SK-N-SH (cell line): Measurements from ENCODE around the gene PEBP1. TPM values are rescaled to one million over a fixed set of nuclear protein-coding genes. Genes with fewer than 3 reads are reported as not detected.

Experiments
- CTCF ChIA-PET: fragments of 300-600, 350-600 bp; formaldehyde crosslinking; extraction: SDS; loops from one replicate; lab custom pipeline; 2021; lab: Yijun Ruan, JAX
- POLR2A ChIA-PET: fragments of 350-600 bp; sonication (Branson Sonifier 250); formaldehyde crosslinking; extraction: SDS; loops from one replicate; lab custom pipeline; 2020; ENCODE audit warnings: antibody characterized with exemption, inconsistent platforms; lab: Yijun Ruan, JAX
- DNase-seq: peaks from one replicate; pipeline ENCODE4 v3.0.0; 2012
- H2AFZ ChIP-seq: fragments of 200-600 bp; sonication (generic); 2 replicates; pipeline ENCODE4 v1.8.1; 2016; ENCODE audit warnings: antibody characterized with exemption, mild to moderate bottlenecking, low read depth
- H3F3A ChIP-seq: fragments of 200-600 bp; sonication (generic); replicated peaks from 2 replicates; pipeline ENCODE3; 2016; ENCODE audit warnings: antibody characterized with exemption, mild to moderate bottlenecking; ENCODE audit not compliant: insufficient read depth
- H3K27ac ChIP-seq, 2 experiments: fragments of 200-500 bp in 1 of 2; fragments of 200-600 bp in 1 of 2; sonication (Bioruptor generic) in 1 of 2; sonication (generic), shearing (Covaris generic) in 1 of 2; 2 replicates each; pipeline versions ENCODE4 v1.5.1 to v1.6.1; 2014 to 2016; ENCODE audit warnings: low read depth in 2 of 2, inconsistent platforms in 1 of 2, low read length in 1 of 2, mild to moderate bottlenecking in 1 of 2, mixed read lengths in 1 of 2
- H3K27me3 ChIP-seq: fragments of 200-600 bp; sonication (generic), shearing (Covaris generic); 2 replicates; pipeline ENCODE4 v1.6.1; 2016; ENCODE audit warnings: mixed run types; ENCODE audit not compliant: insufficient read depth
- H3K36me3 ChIP-seq, 2 experiments: fragments of 200-500 bp in 1 of 2; fragments of 200-600 bp in 1 of 2; sonication (Bioruptor generic) in 1 of 2; sonication (generic) in 1 of 2; replicated peaks in 1 of 2; 2 replicates each; pipeline versions ENCODE3 to v1.5.1; 2014 to 2016; ENCODE audit warnings: low read length in 1 of 2, mild to moderate bottlenecking in 1 of 2; ENCODE audit not compliant: insufficient read depth in 2 of 2, control insufficient read depth in 1 of 2
- H3K4me1 ChIP-seq, 2 experiments: fragments of 200-500 bp in 1 of 2; fragments of 200-600 bp in 1 of 2; sonication (Bioruptor generic) in 1 of 2; sonication (generic), shearing (Covaris generic) in 1 of 2; 2 replicates each; pipeline versions ENCODE4 v1.5.1 to v1.6.1; 2014 to 2016; ENCODE audit warnings: low read depth in 1 of 2, low read length in 1 of 2, mixed run types in 1 of 2; ENCODE audit not compliant: insufficient read depth in 2 of 2, control insufficient read depth in 1 of 2
- H3K4me2 ChIP-seq: fragments of 200-600 bp; sonication (generic), shearing (Covaris generic); 2 replicates; pipeline ENCODE4 v1.6.1; 2017; ENCODE audit warnings: mixed run types
- H3K4me3 ChIP-seq, 2 experiments: fragments of 200-500 bp in 1 of 2; fragments of 200-600 bp in 1 of 2; sonication (Bioruptor generic) in 1 of 2; sonication (generic), shearing (Covaris generic) in 1 of 2; 2 replicates each; pipeline versions ENCODE4 v1.5.1 to v1.8.1; 2014 to 2016; ENCODE audit warnings: low read depth in 2 of 2, inconsistent platforms in 1 of 2, low read length in 1 of 2, mild to moderate bottlenecking in 1 of 2, mixed read lengths in 1 of 2, moderate library complexity in 1 of 2
- H3K79me2 ChIP-seq: fragments of 200-600 bp; sonication (generic); 2 replicates; pipeline ENCODE4 v1.8.1; 2017; ENCODE audit warnings: mild to moderate bottlenecking; ENCODE audit not compliant: insufficient read depth
- H3K9ac ChIP-seq: fragments of 200-600 bp; sonication (generic); 2 replicates; pipeline ENCODE4 v1.6.1; 2017; ENCODE audit warnings: mixed run types
- H3K9me2 ChIP-seq: fragments of 200-600 bp; sonication (generic); 2 replicates; pipeline ENCODE4 v1.6.1; 2017; ENCODE audit warnings: mixed run types
- H3K9me3 ChIP-seq: fragments of 200-600 bp; sonication (generic); 2 replicates; pipeline ENCODE4 v1.6.1; 2017; ENCODE audit warnings: mixed run types, mild to moderate bottlenecking, moderate library complexity
- H4K20me1 ChIP-seq: fragments of 200-600 bp; sonication (generic); 2 replicates; pipeline ENCODE4 v1.6.1; 2017; ENCODE audit warnings: mild to moderate bottlenecking, mixed run types; ENCODE audit not compliant: insufficient read depth
- ELF1 ChIP-seq: IDR thresholded peaks from 2 replicates; pipeline ENCODE4 v1.4.0; 2012
- FOXM1 ChIP-seq: IDR thresholded peaks from 2 replicates; pipeline ENCODE4 v1.4.0; 2012; ENCODE audit warnings: low read depth, mild to moderate bottlenecking
- IRF3 ChIP-seq: fragments of 150-350 bp; IDR thresholded peaks from 2 replicates; pipeline ENCODE4 v1.6.1; 2016; ENCODE audit warnings: mild to moderate bottlenecking, low read depth, low read length
- MXI1 ChIP-seq: IDR thresholded peaks from 2 replicates; pipeline ENCODE4 v1.6.1; 2012; ENCODE audit warnings: mild to moderate bottlenecking, low read depth, low read length, improper control_type of control experiment
- NRF1 ChIP-seq: IDR thresholded peaks from 2 replicates; pipeline ENCODE4 v1.6.1; 2012; ENCODE audit warnings: low read depth, mild to moderate bottlenecking, low read length
- POLR2AphosphoS5 ChIP-seq: IDR thresholded peaks from 2 replicates; pipeline ENCODE4 v1.6.1; 2012; ENCODE audit warnings: low read depth, low read length
- RCOR1 ChIP-seq: fragments of 150-350 bp; IDR thresholded peaks from 2 replicates; pipeline ENCODE4 v1.6.1; 2017; ENCODE audit warnings: antibody characterized with exemption, low read length
- RFX5 ChIP-seq: IDR thresholded peaks from 2 replicates; pipeline ENCODE4 v1.6.1; 2012; ENCODE audit warnings: mild to moderate bottlenecking, improper control_type of control experiment, low read length
- SMC3 ChIP-seq: IDR thresholded peaks from 2 replicates; pipeline ENCODE4 v1.6.1; 2012; ENCODE audit warnings: low read depth, low read length, improper control_type of control experiment
- USF1 ChIP-seq: IDR thresholded peaks from 2 replicates; pipeline ENCODE4 v1.4.0; 2012; ENCODE audit warnings: low read depth, borderline replicate concordance
- YY1 ChIP-seq: IDR thresholded peaks from 2 replicates; pipeline ENCODE4 v1.4.0; 2012; ENCODE audit warnings: low read depth, mild to moderate bottlenecking
- WGBS: methylation state at CpG from one replicate; pipeline ENCODE4 v1.1.6; 2017; ENCODE audit warnings: low lambda C conversion rate; 5-methylcytosine and 5-hydroxymethylcytosine counted together
- polyA plus RNA-seq, 3 experiments: library from polyadenylated mRNA; depleted of rRNA; stranded (reverse); fragments of >200 nt; gene quantifications; 2 replicates each; pipeline ENCODE4 v1.2.3, GENCODE V29; 2012
- TF ChIP-seq, protein P1 (sequence below): IDR thresholded peaks from 2 replicates; pipeline ENCODE4 v1.4.0; 2012; ENCODE audit warnings: low read depth
- TF ChIP-seq, protein P2 (sequence below): fragments of 150-350 bp; IDR thresholded peaks from 2 replicates; pipeline ENCODE4 v1.6.1; 2017; ENCODE audit warnings: antibody characterized with exemption, low read length, low read depth, borderline replicate concordance

Gene PEBP1
- polyA plus RNA-seq, 1 of the 3 experiments (the other 2 are of a cell fraction), result 219 TPM

GRCh38 chr12:118188690-118189371, 52.9 kb downstream of the PEBP1 start:
- ChIA-PET POLR2A (no interaction called here), CTCF (interaction anchor here (1.7 to 4.2 kb wide), 2 partner anchors 187 to 189 kb away, joined by 9 to 34 read pairs; partner anchors contain the start of gene SUDS3)
- peak overlapping the region; percentile 91 to 99 for H3K27ac ChIP-seq
- H3K9ac ChIP-seq, result peak overlapping the region; percentile 76; the same call in 1 of the 2 replicates
- peak; percentile 27; the same call in 1 of the 2 replicates for TF ChIP-seq POLR2AphosphoS5
- TF ChIP-seq USF1, result peak; percentile 64; the same call in 1 of the 2 replicates
- TF ChIP-seq NRF1, result peak; percentile 75
- TF ChIP-seq MXI1, result peak; percentile 55
- TF ChIP-seq IRF3, result no peak
- no peak for TF ChIP-seq RCOR1
- TF ChIP-seq, protein P1, sequence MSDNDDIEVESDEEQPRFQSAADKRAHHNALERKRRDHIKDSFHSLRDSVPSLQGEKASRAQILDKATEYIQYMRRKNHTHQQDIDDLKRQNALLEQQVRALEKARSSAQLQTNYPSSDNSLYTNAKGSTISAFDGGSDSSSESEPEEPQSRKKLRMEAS, result peak; percentile 55
- peaks cover 0 to 3% of the 10 kb centered on the region in 2 experiments for H3K36me3 ChIP-seq
- H3K4me1 ChIP-seq, result peaks cover 20 to 29% of the 10 kb centered on the region in 2 experiments; a peak in 3 of 4 replicates
- H3F3A ChIP-seq, result peaks cover 32% of the 10 kb centered on the region
- WGBS, result 12% methylated on average over 10 of the region's 10 CpGs
- DNase-seq, result peak; percentile 62
- H3K4me3 ChIP-seq, result peak overlapping the region; percentile 38 to 56
- no peaks in the 10 kb centered on the region for H4K20me1 ChIP-seq
- H3K9me3 ChIP-seq, result no peaks in the 10 kb centered on the region
- H3K4me2 ChIP-seq, result peak overlapping the region; percentile 92
- no peaks in the 10 kb centered on the region for H3K9me2 ChIP-seq
- peaks cover 34% of the 10 kb centered on the region for H3K79me2 ChIP-seq
- H2AFZ ChIP-seq, result peak overlapping the region; percentile 82
- H3K27me3 ChIP-seq, result no peaks in the 10 kb centered on the region

- Histone ChIP-seq H3K4me2 (peak overlapping the region; percentile 92), H4K20me1 (no peaks in the 10 kb centered on the region), H3K9me2 (no peaks in the 10 kb centered on the region), H3F3A (peaks cover 27% of the 10 kb centered on the region), H2AFZ (peak overlapping the region; percentile 82), H3K79me2 (peaks cover 25% of the 10 kb centered on the region), H3K27ac (peak overlapping the region; percentile 91 to 99), H3K9ac (peak overlapping the region; percentile 76), H3K4me3 (peak overlapping the region; percentile 38 to 54), H3K36me3 (peaks cover 0 to 7% of the 10 kb centered on the region in 2 experiments), H3K27me3 (no peaks in the 10 kb centered on the region), H3K4me1 (peaks cover 16 to 29% of the 10 kb centered on the region in 2 experiments; a peak in 3 of 4 replicates), H3K9me3 (no peaks in the 10 kb centered on the region)
- peak; percentile 53 for DNase-seq
- ChIA-PET CTCF (interaction anchor here (1.1 to 4.2 kb wide), 4 partner anchors 9 to 188 kb away, joined by 3 to 34 read pairs (median 8); partner anchors contain the start of gene SUDS3), POLR2A (interaction anchor here (0.9 to 1.8 kb wide), 2 partner anchors 183 to 187 kb away, joined by 3 to 8 read pairs; partner anchors contain the start of genes SUDS3 and TAOK3)
- WGBS, result 14% methylated on average over 14 of the region's 14 CpGs
- TF ChIP-seq RFX5 (no peak), SMC3 (no peak), ELF1 (no peak), MXI1 (no peak), FOXM1 (no peak), YY1 (no peak)
- TF ChIP-seq, protein P2, sequence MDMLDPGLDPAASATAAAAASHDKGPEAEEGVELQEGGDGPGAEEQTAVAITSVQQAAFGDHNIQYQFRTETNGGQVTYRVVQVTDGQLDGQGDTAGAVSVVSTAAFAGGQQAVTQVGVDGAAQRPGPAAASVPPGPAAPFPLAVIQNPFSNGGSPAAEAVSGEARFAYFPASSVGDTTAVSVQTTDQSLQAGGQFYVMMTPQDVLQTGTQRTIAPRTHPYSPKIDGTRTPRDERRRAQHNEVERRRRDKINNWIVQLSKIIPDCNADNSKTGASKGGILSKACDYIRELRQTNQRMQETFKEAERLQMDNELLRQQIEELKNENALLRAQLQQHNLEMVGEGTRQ, result no peak
Measured at GRCh38 chr12:118189741-118190191, 53.8 kb downstream of the PEBP1 start.
